Upper lobe of right lung (tissue), 1 donor: ENCODE measurements around the gene CISD3. TPM values are rescaled to one million over a fixed set of nuclear protein-coding genes. Genes with fewer than 3 reads are reported as not detected.
A peak's percentile ranks its signal among the peaks of the same experiment; 100 is the strongest.

Source experiments
- ATAC-seq: fragments of 200-7000 bp; cut with Tn5 transposase; one replicate; pipeline ENCODE4 v1.9.1; 2020; ENCODE audit warnings: mild to moderate bottlenecking, moderate library complexity
- DNase-seq: peaks from one replicate; pipeline ENCODE4 v3.0.0-alpha.2; 2020
- H3K27ac ChIP-seq: fragments of 200-600 bp; one replicate; pipeline ENCODE4 v1.8.0; 2022
- H3K27me3 ChIP-seq: fragments of 200-600 bp; one replicate; pipeline ENCODE4 v1.8.0; 2022; ENCODE audit warnings: mild to moderate bottlenecking
- H3K36me3 ChIP-seq: fragments of 200-600 bp; one replicate; pipeline ENCODE4 v1.8.0; 2022
- H3K4me1 ChIP-seq: fragments of 200-600 bp; one replicate; pipeline ENCODE4 v1.8.0; 2022
- H3K4me3 ChIP-seq: fragments of 200-600 bp; one replicate; pipeline ENCODE4 v1.8.0; 2022; ENCODE audit warnings: mild to moderate bottlenecking
- H3K9me3 ChIP-seq: fragments of 200-600 bp; one replicate; pipeline ENCODE4 v1.8.0; 2022
- CTCF ChIP-seq: fragments of 200-600 bp; IDR thresholded peaks from one replicate; pipeline ENCODE4 v1.8.0; 2022; ENCODE audit warnings: antibody characterized with exemption
- intact Hi-C: fragments of 100-400 bp; cut with DNase I; formaldehyde crosslinking; loops from one replicate; pipeline ENCODE4 v1.11.0; 2022
- total RNA-seq: library from RNA; stranded (reverse); fragmentation: NEBNext Ultra II Directional; extraction: Animal tissue kit (Norgen Biotek cat#: 25700); gene quantifications from one replicate; pipeline ENCODE4 v1.2.1, GENCODE V29; 2021
- donor health status: DM: no; HTN: yes; CAD: no; lungs with severe emphysema.

CISD3 gene
- total RNA-seq, 1 donor from 2014 or later = 29.7 TPM

- intact Hi-C loops = no loop called here
- TF ChIP-seq CTCF = no peak
- peaks cover 33% of the 10 kb centered on the region for H3K4me1 ChIP-seq
Measured at GRCh38 chr17:38702166-38702915, 27.8 kb upstream of the CISD3 start.

GRCh38 chr17:38702916-38703741, 27.0 kb upstream of the CISD3 start:
- peaks cover 39% of the 10 kb centered on the region for H3K4me1 ChIP-seq
- DNase-seq (peak; percentile 71), ATAC-seq (no peak)
- no peak for TF ChIP-seq CTCF
- intact Hi-C loops = no loop called here
- no peaks in the 10 kb centered on the region for H3K36me3 ChIP-seq
- no peaks in the 10 kb centered on the region for H3K27me3 ChIP-seq
- H3K27ac ChIP-seq = peak overlapping the region; percentile 98
- peak overlapping the region; percentile 97 for H3K4me3 ChIP-seq
- no peaks in the 10 kb centered on the region for H3K9me3 ChIP-seq

More at GRCh38 chr17:38702166-38702915, 27.8 kb upstream of the CISD3 start:
- Histone ChIP-seq H3K36me3 (no peaks in the 10 kb centered on the region), H3K9me3 (no peaks in the 10 kb centered on the region), H3K27me3 (no peaks in the 10 kb centered on the region), H3K27ac (peak overlapping the region; percentile 98), H3K4me3 (peak overlapping the region; percentile 97)
- peak; percentile 95 for DNase-seq
- peak; percentile 73 for ATAC-seq

- intact Hi-C loops = no loop called here
- H3K36me3 ChIP-seq = peaks cover 4% of the 10 kb centered on the region
- peak overlapping the region; percentile 97 for H3K4me3 ChIP-seq
- ATAC-seq = peak; percentile 63
- no peaks in the 10 kb centered on the region for H3K27me3 ChIP-seq
- peak overlapping the region; percentile 98 for H3K27ac ChIP-seq
- H3K9me3 ChIP-seq = no peaks in the 10 kb centered on the region
- peaks cover 39% of the 10 kb centered on the region for H3K4me1 ChIP-seq
- peak; percentile 96 for DNase-seq
- no peak for TF ChIP-seq CTCF
Measured at GRCh38 chr17:38703742-38704605, 26.2 kb upstream of the CISD3 start.

- no peaks in the 10 kb centered on the region for H3K27me3 ChIP-seq
- H3K27ac ChIP-seq = peak within 1 kb of the TSS; percentile 98
- H3K9me3 ChIP-seq = no peaks in the 10 kb centered on the region
- ATAC-seq (peak; percentile 43), DNase-seq (peak; percentile 87)
- H3K4me1 ChIP-seq = peaks cover 30% of the 10 kb centered on the region
- peaks cover 13% of the 10 kb centered on the region for H3K36me3 ChIP-seq
- intact Hi-C loops = no loop called here
- TF ChIP-seq CTCF = no peak
- H3K4me3 ChIP-seq = peak within 1 kb of the TSS; percentile 97
Measured at GRCh38 chr17:38704606-38705522, 25.3 kb upstream of the CISD3 start, which contains the start of gene MLLT6. MLLT6 (plus strand) TSS chr17:38705273; CDS start chr17:38705633, 360 bp downstream.

GRCh38 chr17:38705523-38705802, 24.7 kb upstream of the CISD3 start:
- Histone ChIP-seq H3K36me3 (peaks cover 17% of the 10 kb centered on the region), H3K4me3 (peak overlapping the region; percentile 72), H3K27me3 (no peaks in the 10 kb centered on the region), H3K27ac (peak overlapping the region; percentile 80), H3K4me1 (peaks cover 28% of the 10 kb centered on the region), H3K9me3 (no peaks in the 10 kb centered on the region)
- ATAC-seq = no peak
- no peak for DNase-seq
- intact Hi-C loops = no loop called here
- no peak for TF ChIP-seq CTCF
